ENCODE data around the gene FBXO11.

The FBXO11 gene

DNA sequence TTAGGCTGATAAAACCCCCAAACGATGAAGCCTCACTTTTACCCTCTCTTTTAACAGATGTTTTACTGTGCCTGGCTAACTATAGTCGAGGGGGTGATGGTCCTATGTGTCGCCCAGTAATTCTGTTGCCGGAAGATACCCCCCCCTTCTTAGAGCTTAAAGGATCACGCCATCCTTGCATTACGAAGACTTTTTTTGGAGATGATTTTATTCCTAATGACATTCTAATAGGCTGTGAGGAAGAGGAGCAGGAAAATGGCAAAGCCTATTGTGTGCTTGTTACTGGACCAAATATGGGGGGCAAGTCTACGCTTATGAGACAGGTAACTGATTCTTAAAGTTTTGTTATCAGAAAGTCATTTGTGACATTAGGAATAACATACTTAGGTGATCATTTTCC is 102.9 kb downstream of the FBXO11 start:
- no peak overlapping the region for H3K4me3 ChIP-seq (ENCODE audit: control insufficient read depth, low read depth, low read length)
- no peak for DNase-seq (ENCODE audit: low read depth)
- no peak for TF ChIP-seq CTCF (conservative IDR thresholded peaks at IDR 0.05; ENCODE audit: control insufficient read depth, insufficient read depth, low read depth, low read length)

- no peak for TF ChIP-seq CTCF (conservative IDR thresholded peaks at IDR 0.05; ENCODE audit: control insufficient read depth, insufficient read depth, low read depth, low read length)
- no peak overlapping the region for H3K4me3 ChIP-seq (ENCODE audit: control insufficient read depth, low read depth, low read length)
- no peak for DNase-seq (ENCODE audit: low read depth)
Measured at GRCh38 chr2:47801118-47801517, 105.2 kb downstream of the FBXO11 start.

DNA sequence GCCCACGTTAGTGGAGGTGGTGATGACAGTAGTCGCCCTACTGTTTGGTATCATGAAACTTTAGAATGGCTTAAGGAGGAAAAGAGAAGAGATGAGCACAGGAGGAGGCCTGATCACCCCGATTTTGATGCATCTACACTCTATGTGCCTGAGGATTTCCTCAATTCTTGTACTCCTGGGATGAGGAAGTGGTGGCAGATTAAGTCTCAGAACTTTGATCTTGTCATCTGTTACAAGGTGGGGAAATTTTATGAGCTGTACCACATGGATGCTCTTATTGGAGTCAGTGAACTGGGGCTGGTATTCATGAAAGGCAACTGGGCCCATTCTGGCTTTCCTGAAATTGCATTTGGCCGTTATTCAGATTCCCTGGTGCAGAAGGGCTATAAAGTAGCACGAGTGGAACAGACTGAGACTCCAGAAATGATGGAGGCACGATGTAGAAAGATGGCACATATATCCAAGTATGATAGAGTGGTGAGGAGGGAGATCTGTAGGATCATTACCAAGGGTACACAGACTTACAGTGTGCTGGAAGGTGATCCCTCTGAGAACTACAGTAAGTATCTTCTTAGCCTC is 107.2 kb downstream of the FBXO11 start:
- no peak for TF ChIP-seq CTCF (conservative IDR thresholded peaks at IDR 0.05; ENCODE audit: control insufficient read depth, insufficient read depth, low read depth, low read length)
- no peak for DNase-seq (ENCODE audit: low read depth)
- H3K4me3 ChIP-seq (ENCODE audit: control insufficient read depth, low read depth, low read length) = no peak overlapping the region

- DNase-seq (ENCODE audit: low read depth) = no peak
- TF ChIP-seq CTCF (conservative IDR thresholded peaks at IDR 0.05; ENCODE audit: control insufficient read depth, insufficient read depth, low read depth, low read length) = no peak
- no peak overlapping the region for H3K4me3 ChIP-seq (ENCODE audit: control insufficient read depth, low read depth, low read length)
Measured at GRCh38 chr2:47798631-47799030, 107.7 kb downstream of the FBXO11 start.

DNA sequence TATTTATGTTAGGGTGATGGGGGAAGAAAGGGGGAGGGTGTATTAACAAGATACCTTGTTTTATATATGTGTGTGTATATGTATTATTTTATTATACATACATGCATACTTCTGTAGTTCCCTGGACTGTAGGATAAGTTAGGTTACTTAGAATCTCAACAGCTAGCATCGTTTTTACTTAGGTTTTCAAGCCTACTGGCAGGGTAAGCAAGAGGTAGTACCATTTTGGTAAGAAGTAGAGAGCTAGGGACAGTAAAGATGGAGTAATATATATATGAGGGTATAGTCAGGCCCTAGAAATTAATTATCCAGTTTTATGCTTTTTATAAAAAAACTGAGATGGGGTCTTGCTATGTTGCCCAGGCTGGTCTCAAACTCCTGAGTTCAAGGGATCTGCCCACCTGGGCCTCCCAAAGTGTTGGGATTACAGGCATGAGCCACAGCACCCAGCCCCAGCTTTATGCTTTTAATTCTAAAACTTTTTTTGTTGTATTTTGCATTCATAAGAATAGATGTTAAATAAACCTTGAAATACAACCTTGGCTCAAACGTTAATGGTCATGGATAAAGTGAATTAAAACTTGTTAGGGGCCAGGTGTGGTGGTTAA is 110.1 kb downstream of the FBXO11 start:
- DNase-seq (ENCODE audit: low read depth) = no peak
- H3K4me3 ChIP-seq (ENCODE audit: control insufficient read depth, low read depth, low read length) = no peak overlapping the region
- no peak for TF ChIP-seq CTCF (conservative IDR thresholded peaks at IDR 0.05; ENCODE audit: control insufficient read depth, insufficient read depth, low read depth, low read length)

DNA sequence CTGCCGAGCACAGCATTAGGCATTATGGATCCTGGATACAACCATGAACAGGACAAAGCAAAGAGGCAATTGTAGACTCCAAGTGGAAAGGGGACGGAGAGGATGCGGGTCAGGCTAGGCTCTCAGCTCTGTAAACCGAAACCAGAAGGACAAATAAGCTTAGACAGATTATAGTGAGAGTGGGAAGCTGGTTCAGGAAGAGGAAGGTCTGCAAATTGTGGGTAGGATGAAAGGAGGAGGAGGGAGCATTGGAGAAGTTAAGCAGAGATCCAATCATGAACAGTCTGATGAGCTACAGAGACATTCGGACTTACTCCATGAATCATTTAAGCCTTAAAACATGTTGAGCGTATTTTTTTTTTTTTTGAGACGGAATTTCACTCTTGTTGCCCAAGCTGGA is 120.3 kb downstream of the FBXO11 start:
- peak; percentile 56 for DNase-seq (ENCODE audit: low read depth)
- TF ChIP-seq CTCF (conservative IDR thresholded peaks at IDR 0.05; ENCODE audit: control insufficient read depth, insufficient read depth, low read depth, low read length) = no peak
- no peak overlapping the region for H3K4me3 ChIP-seq (ENCODE audit: control insufficient read depth, low read depth, low read length)
